Cortex of kidney (tissue), 1 donor: Measurements from ENCODE around the gene ADORA2A.

Experiments used
- DNase-seq: peaks from one replicate; lab custom pipeline; 2025; lab: John Stamatoyannopoulos, UW

Gene ADORA2A

DNA sequence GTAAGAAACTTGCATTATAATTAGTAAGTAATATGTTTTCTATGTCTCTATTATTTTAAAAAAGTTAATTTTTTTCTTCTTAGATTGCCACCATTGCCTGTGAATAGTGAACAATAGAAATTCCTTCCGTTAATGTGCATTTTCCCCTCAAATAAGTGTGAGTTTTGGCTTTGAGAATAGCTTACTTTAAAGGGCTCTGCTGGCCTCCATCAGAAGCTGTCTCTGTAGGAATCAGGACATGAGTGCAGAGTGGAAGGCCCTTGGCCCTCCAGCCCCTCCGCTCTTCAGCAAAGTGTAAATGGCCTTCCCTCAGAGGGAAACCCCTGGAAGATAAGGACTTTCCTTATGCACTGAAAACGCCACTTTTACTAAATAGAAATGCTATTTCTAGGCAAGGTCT is 24.1 kb upstream of the ADORA2A start:
- DNase-seq, result no peak

DNA sequence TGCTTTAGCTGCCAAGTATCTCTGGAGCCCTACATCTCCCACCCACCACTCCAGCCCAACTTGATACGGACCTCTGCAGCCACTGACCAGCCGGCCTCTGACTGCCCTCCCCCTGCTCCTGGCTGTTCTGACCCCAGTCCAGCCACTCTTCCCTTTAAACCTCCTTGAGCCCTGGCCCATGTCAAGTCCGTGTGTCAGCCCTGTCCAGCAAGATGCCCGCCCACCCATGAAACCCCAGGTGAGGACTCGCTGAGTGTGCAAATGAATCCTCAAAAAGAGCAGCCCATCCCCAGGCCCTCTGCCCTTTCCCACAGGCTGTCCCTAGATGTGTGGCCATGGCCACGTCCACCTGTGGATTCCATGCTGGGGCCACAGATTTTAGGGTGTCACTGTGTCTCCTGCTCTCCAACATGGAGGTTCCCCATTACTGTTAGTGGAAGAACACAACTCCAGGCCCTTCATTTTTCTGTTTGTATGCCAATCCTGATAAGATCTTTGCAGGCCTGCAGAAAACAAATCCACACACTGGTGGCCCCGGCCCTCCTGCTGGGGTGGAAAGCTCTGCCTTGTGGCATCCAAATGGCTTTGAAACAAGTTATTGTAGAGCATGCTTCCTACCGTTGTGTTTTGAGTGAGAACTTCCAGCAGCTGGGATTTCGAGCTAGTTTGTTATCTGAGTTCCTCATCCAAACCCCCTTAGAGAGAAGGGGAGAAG is 22.7 kb upstream of the ADORA2A start:
- DNase-seq, result no peak

DNA sequence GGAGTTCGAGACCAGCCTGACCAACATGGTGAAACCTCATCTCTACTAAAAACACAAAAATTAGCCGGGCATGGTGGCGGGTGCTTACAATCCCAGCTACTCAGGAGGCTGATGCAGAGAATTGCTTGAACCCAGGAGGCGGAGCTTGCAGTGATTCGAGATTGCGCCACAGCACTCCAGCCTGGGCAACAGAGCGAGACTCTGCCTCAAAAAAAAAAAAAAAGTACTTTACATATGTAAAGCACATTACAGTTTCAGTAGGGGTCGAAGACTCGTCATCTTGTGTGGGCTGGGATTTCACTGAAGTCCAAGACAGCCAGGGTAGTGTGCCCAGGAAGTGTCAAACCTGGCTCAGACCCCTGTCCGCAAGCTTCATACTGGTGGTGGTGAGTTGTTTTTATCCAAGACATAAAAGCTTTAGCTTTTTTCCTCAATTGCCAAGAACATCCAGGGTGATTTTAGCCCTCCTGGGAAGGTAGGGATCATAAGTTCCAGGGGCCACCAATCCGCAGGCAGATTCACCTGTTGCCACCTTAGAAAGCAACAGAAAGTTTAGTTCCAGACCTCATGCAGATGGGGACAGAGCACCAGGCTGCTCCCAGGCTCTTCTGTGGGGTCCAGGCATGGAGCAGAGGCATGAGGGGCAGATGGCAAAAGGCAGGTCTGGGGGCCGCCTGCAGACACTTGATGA is 21.6 kb upstream of the ADORA2A start:
- DNase-seq, result no peak

GRCh38 chr22:24406322-24407277 is 20.8 kb upstream of the ADORA2A start:
- no peak for DNase-seq

DNA sequence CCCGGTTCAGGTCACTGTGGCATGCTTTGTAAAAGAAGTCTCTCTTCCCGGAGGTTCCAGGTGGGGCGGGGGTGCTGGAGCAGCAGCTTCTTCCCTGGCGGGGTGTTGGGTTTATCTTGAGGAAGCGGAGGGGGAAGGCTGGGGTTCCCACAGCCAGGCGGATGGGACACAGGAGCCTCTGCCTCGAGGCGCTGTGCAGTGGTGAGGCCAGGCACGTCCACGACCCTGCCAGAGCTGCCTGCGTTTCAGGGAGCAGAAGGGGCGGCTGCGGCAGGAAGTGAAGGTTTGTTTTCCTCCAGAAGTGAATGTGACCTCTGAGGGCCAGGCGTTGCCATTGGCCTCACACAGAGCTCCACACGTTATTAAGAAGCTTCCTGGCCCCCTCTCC is 20.1 kb upstream of the ADORA2A start:
- no peak for DNase-seq

- no peak for DNase-seq
Measured at GRCh38 chr22:24407884-24408283, 19.5 kb upstream of the ADORA2A start.

DNA sequence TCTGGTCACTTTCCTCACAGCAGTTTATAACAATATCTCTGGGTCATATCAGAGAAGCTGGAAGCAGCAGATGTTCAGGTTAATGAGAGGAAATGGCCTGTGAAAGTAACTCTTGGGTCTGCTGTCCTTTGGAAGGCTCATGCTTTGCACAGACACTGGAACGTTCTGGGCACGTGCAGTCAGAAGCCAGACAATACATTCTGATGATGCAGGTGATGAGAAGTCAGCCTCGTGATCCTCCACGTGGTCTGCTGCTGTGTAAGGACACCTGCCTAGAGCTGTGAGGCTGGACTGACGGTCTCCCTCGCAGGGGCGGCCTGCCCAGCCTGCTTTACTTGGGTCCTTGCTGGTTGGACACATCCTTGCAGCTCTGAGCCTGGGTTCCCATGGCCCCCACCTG is 18.8 kb upstream of the ADORA2A start:
- DNase-seq, result no peak

DNA sequence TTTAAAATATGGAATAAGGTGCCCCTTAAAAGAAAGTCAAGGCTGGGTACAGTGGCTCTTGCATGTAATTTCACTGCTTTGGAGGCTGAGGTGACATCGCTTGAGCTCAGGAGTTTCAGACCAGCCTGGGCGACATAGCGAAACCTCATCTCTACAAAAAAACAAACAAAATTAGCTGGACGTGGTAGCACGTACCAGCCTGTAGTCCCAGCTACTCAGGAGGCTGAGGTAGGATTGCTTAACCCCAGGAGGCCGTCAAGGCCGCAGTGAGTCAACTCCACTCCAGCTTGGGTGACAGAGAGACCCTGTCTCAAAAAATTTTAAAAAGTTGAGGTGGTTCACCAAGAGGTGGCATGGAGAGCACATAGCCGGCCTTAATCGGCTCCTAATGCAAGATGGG is 17.7 kb upstream of the ADORA2A start:
- no peak for DNase-seq

DNA sequence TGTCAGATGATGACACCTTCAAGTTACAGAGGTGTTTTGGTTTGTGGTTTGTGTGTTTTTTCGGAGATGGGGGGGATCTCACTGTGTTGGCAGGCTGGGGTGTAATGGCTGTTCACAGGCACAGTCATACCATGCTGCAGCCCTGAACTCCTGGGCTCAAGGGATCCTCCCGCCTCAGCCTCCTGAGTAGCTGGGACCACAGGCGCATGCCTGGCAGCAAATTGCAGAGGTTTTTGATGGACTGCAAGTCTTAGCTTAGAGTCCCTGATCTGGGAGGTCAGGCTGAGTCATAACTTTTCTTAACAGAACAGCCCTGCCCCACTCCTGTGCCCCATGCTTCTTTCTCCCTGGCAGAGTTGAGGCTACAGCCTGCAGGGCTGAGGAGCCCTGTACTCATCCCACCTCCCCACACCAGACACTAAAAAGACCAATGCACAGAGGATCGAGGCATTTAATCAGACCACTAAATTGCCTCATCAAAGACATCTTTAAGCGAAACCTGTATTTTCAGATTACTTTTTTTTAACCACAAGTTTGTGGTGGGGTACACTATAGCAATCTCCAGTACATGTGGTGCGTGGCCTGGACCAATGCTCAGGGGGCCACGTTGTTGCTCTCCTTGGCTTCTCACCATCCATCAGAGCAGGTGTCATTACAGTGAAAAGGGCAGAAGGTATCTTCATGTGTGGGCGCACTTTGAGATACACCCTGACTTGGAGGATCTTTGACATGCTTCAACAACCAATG is 17.1 kb upstream of the ADORA2A start:
- no peak for DNase-seq

- no peak for DNase-seq
Measured at GRCh38 chr22:24411256-24412004, 16.0 kb upstream of the ADORA2A start.

- DNase-seq, result no peak
Measured at GRCh38 chr22:24412274-24412673, 15.1 kb upstream of the ADORA2A start.

DNA sequence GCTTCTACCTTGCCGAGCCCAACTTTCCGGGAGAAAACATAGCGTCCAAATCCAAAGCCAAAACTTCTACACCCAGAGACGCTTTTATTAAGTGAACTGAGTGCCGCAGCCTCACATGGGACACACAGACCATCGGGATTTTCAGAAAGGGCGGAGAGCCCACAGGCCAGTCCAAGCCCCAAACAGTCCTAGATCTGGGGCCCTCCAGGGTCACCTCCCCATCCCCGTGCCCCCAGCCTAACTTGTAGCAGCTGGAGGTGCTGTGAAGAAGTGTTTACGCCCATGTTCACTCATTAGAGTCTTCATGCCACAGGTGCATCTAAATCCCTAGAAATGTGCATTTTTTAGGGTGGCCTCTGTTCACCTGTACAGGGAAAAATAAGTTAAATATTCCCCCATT is 14.1 kb upstream of the ADORA2A start:
- DNase-seq, result no peak

DNA sequence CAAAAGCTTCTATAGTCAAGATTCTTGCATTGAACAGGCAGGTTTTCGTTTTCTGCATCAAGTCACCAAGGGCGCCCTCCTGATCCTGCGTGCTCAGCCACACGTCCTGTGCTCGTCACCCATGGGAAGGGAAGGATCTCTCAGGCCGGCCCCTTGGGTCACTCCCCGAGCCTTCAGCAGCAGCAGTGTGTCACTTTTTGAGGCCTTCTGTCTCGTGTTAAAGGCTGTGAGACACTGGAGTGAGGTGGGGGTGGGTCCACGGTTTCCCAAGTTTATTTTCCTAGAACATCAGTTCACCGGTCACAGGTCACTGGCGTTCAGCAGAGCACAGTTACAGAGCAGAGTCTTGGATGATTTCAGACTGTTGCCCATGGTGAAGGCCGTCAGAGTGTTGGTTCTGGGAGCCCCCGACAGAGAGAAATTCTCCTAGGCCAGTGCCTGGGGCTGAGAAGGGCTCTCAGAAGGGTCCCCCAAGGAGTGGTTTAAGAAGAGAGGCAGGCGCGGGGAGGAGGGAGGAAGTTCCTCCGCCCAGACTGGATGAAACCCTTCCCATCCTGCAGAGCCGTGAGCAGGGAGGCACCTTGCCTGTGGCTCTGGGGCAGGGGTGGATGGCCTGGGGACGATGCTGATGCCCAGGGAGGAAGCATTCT is 13.5 kb upstream of the ADORA2A start:
- no peak for DNase-seq

- no peak for DNase-seq
Measured at GRCh38 chr22:24414523-24414922, 12.9 kb upstream of the ADORA2A start.

- no peak for DNase-seq
Measured at GRCh38 chr22:24414984-24415945, 12.1 kb upstream of the ADORA2A start.

- no peak for DNase-seq
Measured at GRCh38 chr22:24416095-24416494, 11.3 kb upstream of the ADORA2A start.

GRCh38 chr22:24416611-24417010 is 10.8 kb upstream of the ADORA2A start:
- no peak for DNase-seq

- DNase-seq, result no peak
Measured at GRCh38 chr22:24417200-24417599, 10.2 kb upstream of the ADORA2A start.

GRCh38 chr22:24417901-24418641 is 9.3 kb upstream of the ADORA2A start:
- no peak for DNase-seq
